Measurements from ENCODE around the gene KIF6.

- no peak for TF ChIP-seq CTCF (IDR thresholded peaks at IDR 0.05; ENCODE audit: insufficient read depth, low read length, poor library complexity, severe bottlenecking)
- TF ChIP-seq EZH2phosphoT487 (conservative IDR thresholded peaks at IDR 0.05; ENCODE audit: low read length) = no peak
Measured at GRCh38 chr6:39401376-39401775, 323.8 kb downstream of the KIF6 start.
